Measurements from ENCODE around the gene UBE2M.
A peak's percentile ranks its signal among the peaks of the same experiment; 100 is the strongest.
"Not testable (repeated sequence)": the region's sequence is repeated elsewhere in the genome, so short reads cannot be mapped to it uniquely, and the experiment has no call there.

The UBE2M gene

GRCh38 chr19:58542641-58543372 lies 15.6 kb downstream of the UBE2M start:
- Mint-ChIP-seq H3K4me1 (ENCODE audit: low read depth) (peaks cover 32% of the 10 kb centered on the region), H3K27ac (peak overlapping the region; percentile 54)
- H3K27me3 Mint-ChIP-seq; H3K4me3 Mint-ChIP-seq; H3K9me3 Mint-ChIP-seq (ENCODE audit: low read depth); H3K36me3 Mint-ChIP-seq: not testable (repeated sequence)

GRCh38 chr19:58539169-58539559 lies 19.2 kb downstream of the UBE2M start:
- H3K27ac Mint-ChIP-seq; H3K27me3 Mint-ChIP-seq; H3K9me3 Mint-ChIP-seq (ENCODE audit: low read depth); H3K36me3 Mint-ChIP-seq: not testable (repeated sequence)
- peaks cover 11% of the 10 kb centered on the region for H3K4me1 Mint-ChIP-seq (ENCODE audit: low read depth)
- peak overlapping the region; percentile 17 for H3K4me3 Mint-ChIP-seq

DNA sequence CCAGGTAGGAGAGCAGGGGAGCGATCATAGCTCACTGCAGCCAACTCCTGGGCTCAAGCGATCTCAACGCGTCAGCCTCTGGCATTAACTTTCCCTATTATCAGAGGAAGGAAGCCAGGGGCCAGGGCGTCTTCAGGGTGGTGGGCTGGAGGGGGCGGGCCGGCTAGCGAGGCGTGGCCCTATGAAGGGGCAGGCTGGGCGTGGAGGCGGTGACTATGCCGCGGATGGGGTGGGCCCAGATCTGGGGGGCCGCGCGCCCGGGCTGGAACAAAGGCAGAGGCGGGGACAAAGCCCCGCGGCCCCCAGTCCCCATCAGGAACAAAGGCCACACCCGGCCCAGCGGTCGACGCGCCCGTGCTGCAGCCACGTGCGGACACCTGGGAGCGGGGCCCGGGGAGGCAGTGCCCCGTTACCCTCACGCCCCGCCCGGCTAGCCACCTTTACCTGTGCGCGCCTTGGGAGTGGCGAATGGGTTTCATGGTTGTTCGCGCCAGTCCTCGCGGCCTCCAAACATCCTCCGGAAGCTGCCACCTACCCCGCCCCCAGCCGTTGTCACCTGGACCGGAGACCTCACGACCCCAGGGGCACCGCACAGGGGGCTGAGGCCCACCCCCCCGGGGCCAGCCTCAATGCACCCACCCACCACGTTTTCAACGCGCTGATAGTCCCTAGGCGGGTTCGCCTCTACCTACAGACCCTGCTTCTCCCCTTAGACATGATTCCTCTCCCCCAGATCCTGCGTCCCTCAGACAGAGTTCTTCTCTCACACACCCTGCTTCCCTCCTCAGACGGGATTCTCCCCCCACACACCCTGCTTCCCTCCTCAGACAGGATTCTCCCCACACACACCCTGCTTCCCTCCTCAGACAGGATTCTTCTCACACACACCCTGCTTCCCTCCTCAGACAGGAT lies 19.9 kb downstream of the UBE2M start:
- no peaks in the 10 kb centered on the region for H3K27me3 Mint-ChIP-seq
- peak overlapping the region; percentile 68 for H3K27ac Mint-ChIP-seq

DNA sequence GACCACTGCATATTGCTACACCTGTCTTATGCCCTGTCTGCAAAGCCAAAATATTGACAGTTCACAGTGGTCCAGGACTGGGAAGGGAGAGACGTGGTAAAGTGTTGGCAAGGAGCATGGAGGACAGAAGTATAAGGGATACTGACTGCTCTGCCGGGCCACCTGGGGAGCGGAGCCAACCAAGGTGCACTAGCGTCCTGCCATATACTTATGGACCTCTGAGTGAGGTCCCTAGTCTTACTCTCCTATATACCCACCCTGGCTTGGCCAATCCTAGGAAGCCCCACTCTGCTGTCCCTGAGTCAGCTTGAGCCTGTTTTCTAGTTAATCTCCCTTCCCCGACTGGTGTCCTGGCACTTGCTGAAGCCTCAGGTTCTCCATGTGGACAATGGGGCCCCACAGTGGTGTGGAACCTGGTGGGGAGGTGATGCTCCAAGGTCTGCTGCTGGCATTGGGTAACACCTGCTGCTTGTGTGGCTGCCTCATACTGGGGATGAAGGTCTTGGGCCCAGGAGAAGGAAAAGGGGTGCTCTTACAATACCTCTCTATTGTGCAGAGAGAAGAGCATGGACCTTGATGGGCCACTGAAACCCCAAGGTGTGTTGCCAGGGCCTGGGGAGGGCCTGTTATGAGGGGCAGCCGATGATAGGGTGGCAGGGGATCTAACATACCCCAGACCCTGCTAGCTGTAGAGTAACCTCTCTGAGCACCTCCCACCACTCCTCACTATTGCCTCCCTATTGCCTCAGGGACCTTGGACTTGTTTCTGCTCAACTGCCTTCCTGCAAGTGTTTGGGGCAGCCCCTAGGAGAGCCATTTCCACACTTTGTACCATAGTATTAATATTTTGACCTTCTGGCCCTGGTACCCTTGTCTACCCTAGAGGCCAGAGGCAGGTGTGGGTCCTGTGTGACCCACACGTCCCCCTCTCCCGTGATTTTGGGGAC lies 21.3 kb downstream of the UBE2M start:
- no peaks in the 10 kb centered on the region for H3K36me3 Mint-ChIP-seq
- H3K27ac Mint-ChIP-seq: no peak overlapping the region
- no peaks in the 10 kb centered on the region for H3K27me3 Mint-ChIP-seq
- H3K9me3 Mint-ChIP-seq (ENCODE audit: low read depth): no peaks in the 10 kb centered on the region
- H3K4me1 Mint-ChIP-seq (ENCODE audit: low read depth): peaks cover 5% of the 10 kb centered on the region
- peak overlapping the region; percentile 7 for H3K4me3 Mint-ChIP-seq

More for the DNA sequence above, 19.9 kb downstream of the UBE2M start:
- no peaks in the 10 kb centered on the region for H3K36me3 Mint-ChIP-seq
- peak overlapping the region; percentile 77 for H3K4me3 Mint-ChIP-seq
- peaks cover 6% of the 10 kb centered on the region for H3K4me1 Mint-ChIP-seq (ENCODE audit: low read depth)
- no peaks in the 10 kb centered on the region for H3K9me3 Mint-ChIP-seq (ENCODE audit: low read depth)

DNA sequence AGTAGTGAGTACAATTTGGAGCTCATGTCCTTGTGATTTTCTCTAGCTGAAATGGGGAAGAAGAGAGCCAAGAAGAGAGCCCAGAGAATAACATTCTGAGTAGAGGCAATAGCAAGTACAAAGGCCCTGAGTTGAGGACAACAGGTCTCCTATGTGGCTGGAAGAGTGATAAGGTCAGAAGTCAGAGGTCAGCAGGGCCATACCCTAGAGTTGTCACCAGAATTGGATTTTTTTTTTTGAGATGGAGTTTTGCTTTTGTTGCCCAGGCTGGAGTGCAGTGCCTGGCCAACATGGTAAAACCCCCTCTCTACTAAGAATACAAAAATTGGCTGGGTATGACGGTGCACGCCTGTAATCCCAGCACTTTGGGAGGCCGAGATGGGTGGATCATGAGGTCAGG lies 22.6 kb downstream of the UBE2M start:
- Mint-ChIP-seq H3K4me3 (no peak overlapping the region), H3K4me1 (ENCODE audit: low read depth) (peaks cover 5% of the 10 kb centered on the region), H3K27me3 (no peaks in the 10 kb centered on the region), H3K27ac (no peak overlapping the region), H3K36me3 (no peaks in the 10 kb centered on the region), H3K9me3 (ENCODE audit: low read depth) (no peaks in the 10 kb centered on the region)

- H3K4me1 Mint-ChIP-seq (ENCODE audit: low read depth): no peaks in the 10 kb centered on the region
- H3K36me3 Mint-ChIP-seq: no peaks in the 10 kb centered on the region
- no peak overlapping the region for H3K27ac Mint-ChIP-seq
- no peaks in the 10 kb centered on the region for H3K9me3 Mint-ChIP-seq (ENCODE audit: low read depth)
- H3K4me3 Mint-ChIP-seq: no peak overlapping the region
- H3K27me3 Mint-ChIP-seq: no peaks in the 10 kb centered on the region
Measured at GRCh38 chr19:58531034-58531840, 27.2 kb downstream of the UBE2M start.

GRCh38 chr19:58529405-58529804 lies 29.0 kb downstream of the UBE2M start:
- Mint-ChIP-seq H3K36me3 (no peaks in the 10 kb centered on the region), H3K4me3 (no peak overlapping the region), H3K9me3 (ENCODE audit: low read depth) (no peaks in the 10 kb centered on the region), H3K27ac (no peak overlapping the region), H3K4me1 (ENCODE audit: low read depth) (no peaks in the 10 kb centered on the region), H3K27me3 (no peaks in the 10 kb centered on the region)

DNA sequence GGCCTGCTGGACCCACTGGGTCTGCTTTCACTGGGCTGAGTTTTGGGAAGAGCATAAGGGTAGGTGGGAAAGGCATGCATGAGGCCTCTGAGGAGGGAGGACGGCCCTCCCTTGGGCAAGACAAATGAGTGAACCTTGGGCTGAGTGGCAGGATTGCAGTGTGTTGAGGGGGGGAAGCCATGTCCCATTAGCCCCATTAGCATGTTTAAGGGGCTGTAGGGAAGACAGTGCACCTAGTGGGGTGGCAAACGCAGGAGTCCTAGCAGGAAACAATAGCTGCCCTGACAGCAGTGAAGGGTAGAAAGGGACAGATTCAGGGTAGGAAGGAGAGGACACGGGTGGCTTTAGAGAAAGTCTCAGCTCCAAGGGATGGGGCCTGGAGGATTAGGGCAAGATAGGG lies 35.7 kb downstream of the UBE2M start:
- Mint-ChIP-seq H3K36me3 (no peaks in the 10 kb centered on the region), H3K4me1 (ENCODE audit: low read depth) (peaks cover 26% of the 10 kb centered on the region), H3K27ac (no peak overlapping the region), H3K27me3 (no peaks in the 10 kb centered on the region), H3K4me3 (no peak overlapping the region), H3K9me3 (ENCODE audit: low read depth) (no peaks in the 10 kb centered on the region)

GRCh38 chr19:58521651-58522050 lies 36.8 kb downstream of the UBE2M start:
- Mint-ChIP-seq H3K4me1 (ENCODE audit: low read depth) (peaks cover 31% of the 10 kb centered on the region), H3K27me3 (no peaks in the 10 kb centered on the region), H3K4me3 (peak overlapping the region; percentile 54), H3K9me3 (ENCODE audit: low read depth) (no peaks in the 10 kb centered on the region), H3K36me3 (no peaks in the 10 kb centered on the region), H3K27ac (no peak overlapping the region)

- Mint-ChIP-seq H3K4me1 (ENCODE audit: low read depth) (peaks cover 41% of the 10 kb centered on the region), H3K9me3 (ENCODE audit: low read depth) (no peaks in the 10 kb centered on the region), H3K36me3 (no peaks in the 10 kb centered on the region), H3K27ac (peak overlapping the region; percentile 97), H3K27me3 (no peaks in the 10 kb centered on the region), H3K4me3 (peak overlapping the region; percentile 97)
Measured at GRCh38 chr19:58520257-58520599, 38.2 kb downstream of the UBE2M start.

- peaks cover 45% of the 10 kb centered on the region for H3K4me1 Mint-ChIP-seq (ENCODE audit: low read depth)
- H3K27ac Mint-ChIP-seq: peak within 1 kb of the TSS; percentile 97
- peak within 1 kb of the TSS; percentile 97 for H3K4me3 Mint-ChIP-seq
- no peaks in the 10 kb centered on the region for H3K27me3 Mint-ChIP-seq
- H3K9me3 Mint-ChIP-seq (ENCODE audit: low read depth): no peaks in the 10 kb centered on the region
- no peaks in the 10 kb centered on the region for H3K36me3 Mint-ChIP-seq
Measured at GRCh38 chr19:58519355-58520256, 38.8 kb downstream of the UBE2M start, which contains the start of gene ZBTB45. Gene ZBTB45, minus strand, starts transcription at chr19:58519810. Its CDS starts 2,137 bp downstream, at chr19:58517673.

DNA sequence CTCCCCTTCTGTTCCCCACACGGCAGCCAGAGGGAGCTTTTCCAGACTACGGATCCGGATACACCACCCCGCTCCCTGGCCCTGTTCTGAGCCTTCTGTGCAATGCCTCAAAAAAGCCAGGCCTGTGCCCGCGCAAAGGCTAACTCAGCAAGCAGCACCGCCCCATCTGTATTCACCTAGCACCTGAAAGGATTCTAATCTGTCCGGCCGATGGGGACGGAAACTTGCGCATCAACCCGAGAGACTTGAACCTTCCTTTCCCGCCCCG lies 39.4 kb downstream of the UBE2M start:
- no peaks in the 10 kb centered on the region for H3K27me3 Mint-ChIP-seq
- H3K27ac Mint-ChIP-seq: peak overlapping the region; percentile 97
- H3K4me3 Mint-ChIP-seq: peak overlapping the region; percentile 97
- peaks cover 49% of the 10 kb centered on the region for H3K4me1 Mint-ChIP-seq (ENCODE audit: low read depth)
- H3K9me3 Mint-ChIP-seq (ENCODE audit: low read depth): no peaks in the 10 kb centered on the region
- no peaks in the 10 kb centered on the region for H3K36me3 Mint-ChIP-seq

DNA sequence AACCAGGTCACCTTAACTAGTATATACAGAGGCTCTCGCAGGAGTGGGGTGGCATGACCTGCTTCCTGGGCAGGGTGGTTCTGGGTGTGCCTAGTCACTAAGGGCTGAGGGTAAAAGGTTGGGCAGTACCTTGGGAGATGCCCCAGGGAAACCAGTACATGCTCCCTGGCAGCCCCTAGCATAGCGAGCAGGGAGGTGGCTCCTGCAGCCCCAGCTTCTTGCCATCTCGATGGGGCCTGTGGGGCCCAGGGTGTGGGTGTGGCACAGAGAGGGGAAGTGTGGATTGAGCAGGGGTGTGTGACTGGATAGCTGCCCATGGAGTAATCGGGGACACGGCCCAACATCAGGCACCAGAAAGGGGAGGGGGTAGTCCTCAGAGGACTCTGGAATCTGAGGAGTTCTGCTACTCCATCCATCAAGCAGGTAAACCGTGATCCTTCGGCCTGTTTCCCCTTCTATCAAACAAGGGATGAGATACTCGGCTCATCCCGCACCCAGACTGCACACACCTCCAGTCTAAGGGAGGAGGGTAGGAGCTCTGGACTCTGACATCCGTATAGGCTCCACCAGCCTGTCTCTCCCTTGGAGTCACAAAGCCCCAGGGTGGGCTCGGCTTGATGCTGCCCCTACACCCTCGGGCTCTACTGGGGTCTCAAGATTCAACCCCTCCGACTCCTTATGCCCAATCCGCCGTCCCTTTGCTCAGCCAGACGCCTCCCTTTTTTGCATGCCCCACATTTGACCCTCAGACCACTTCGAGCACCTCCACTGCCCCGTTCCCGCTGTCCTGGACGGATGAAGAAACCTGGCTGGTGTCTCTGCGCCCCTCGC lies 39.9 kb downstream of the UBE2M start:
- Mint-ChIP-seq H3K27me3 (no peaks in the 10 kb centered on the region), H3K36me3 (no peaks in the 10 kb centered on the region), H3K4me1 (ENCODE audit: low read depth) (peaks cover 52% of the 10 kb centered on the region), H3K27ac (peak overlapping the region; percentile 97), H3K4me3 (peak overlapping the region; percentile 97), H3K9me3 (ENCODE audit: low read depth) (no peaks in the 10 kb centered on the region)
